CD14-positive monocyte (primary cell): ENCODE measurements around the gene SOBP. TPM values are rescaled to one million over a fixed set of nuclear protein-coding genes. Genes with fewer than 3 reads are reported as not detected.

Experiments
- DNase-seq, 3 donors: peaks; one replicate each; pipeline ENCODE4 v3.0.0-alpha.2; 2011 to 2022
- H2AFZ ChIP-seq: 2 replicates; pipeline ENCODE4 v1.6.0; 2012; ENCODE audit warnings: mild to moderate bottlenecking, low read depth, low read length, inconsistent platforms; ENCODE audit not compliant: insufficient read depth, poor library complexity, severe bottlenecking
- H3K27ac ChIP-seq, 2 donors: 1 replicate in 1 of 2; 2 replicates in 1 of 2; pipeline ENCODE4 v1.5.1; 2012 to 2013; ENCODE audit warnings: low read length in 2 of 2, control low read depth in 1 of 2, inconsistent platforms in 1 of 2, low read depth in 1 of 2, mild to moderate bottlenecking in 1 of 2
- H3K27me3 ChIP-seq, 2 donors: one replicate each; pipeline versions ENCODE4 v1.6.0 to v1.6.1; 2011 to 2013; ENCODE audit warnings: low read length in 2 of 2; ENCODE audit not compliant: control insufficient read depth in 2 of 2, insufficient read depth in 2 of 2
- H3K36me3 ChIP-seq, 2 donors: replicated peaks in 1 of 2; 1 replicate in 1 of 2; 2 replicates in 1 of 2; pipeline versions ENCODE4 v1.5.1 to v1.6.1; 2012 to 2013; ENCODE audit warnings: low read length in 2 of 2, control low read depth in 1 of 2, inconsistent platforms in 1 of 2, mild to moderate bottlenecking in 1 of 2; ENCODE audit not compliant: insufficient read depth in 2 of 2, control insufficient read depth in 1 of 2
- H3K4me1 ChIP-seq, 2 donors: 1 replicate in 1 of 2; 2 replicates in 1 of 2; pipeline versions ENCODE4 v1.5.1 to v1.6.1; 2012 to 2013; ENCODE audit warnings: low read length in 2 of 2, control low read depth in 1 of 2, inconsistent platforms in 1 of 2, mild to moderate bottlenecking in 1 of 2, moderate library complexity in 1 of 2; ENCODE audit not compliant: insufficient read depth in 2 of 2, control insufficient read depth in 1 of 2
- H3K4me2 ChIP-seq: replicated peaks from 2 replicates; pipeline ENCODE3; 2012; ENCODE audit warnings: low read length, moderate library complexity, mild to moderate bottlenecking; ENCODE audit not compliant: poor library complexity, severe bottlenecking; ENCODE audit errors: extremely low read depth
- H3K4me3 ChIP-seq, 3 experiments: fragments of 200-600 bp in 1 of 3; sonication (generic) in 1 of 3; replicated peaks in 1 of 3; 1 replicate in 2 of 3; 2 replicates in 1 of 3; pipeline ENCODE4 v1.5.1; 2011 to 2013; ENCODE audit warnings: low read length in 3 of 3, mild to moderate bottlenecking in 3 of 3, control low read depth in 2 of 3, low read depth in 2 of 3, inconsistent platforms in 1 of 3, moderate library complexity in 1 of 3
- H3K79me2 ChIP-seq: 2 replicates; pipeline ENCODE4 v1.6.0; 2012; ENCODE audit warnings: mild to moderate bottlenecking, control low read depth, inconsistent platforms, low read length, moderate library complexity; ENCODE audit not compliant: insufficient read depth
- H3K9ac ChIP-seq: 2 replicates; pipeline ENCODE4 v1.6.0; 2017; ENCODE audit warnings: low read length, mild to moderate bottlenecking; ENCODE audit not compliant: insufficient read depth, poor library complexity, severe bottlenecking
- H3K9me3 ChIP-seq, 2 donors: replicated peaks in 1 of 2; 1 replicate in 1 of 2; 2 replicates in 1 of 2; pipeline versions ENCODE4 v1.5.1 to v1.6.1; 2012 to 2013; ENCODE audit warnings: low read length in 2 of 2, control low read depth in 1 of 2; ENCODE audit not compliant: control insufficient read depth in 1 of 2, insufficient read depth in 1 of 2
- H4K20me1 ChIP-seq: 2 replicates; pipeline ENCODE4 v1.6.0; 2012; ENCODE audit warnings: mild to moderate bottlenecking, low read length, control low read depth, moderate library complexity; ENCODE audit not compliant: insufficient read depth
- H3K27ac Mint-ChIP-seq, 7 donors: one replicate each; pipeline ENCODE4 v1.8.0; 2020; ENCODE audit warnings: mild to moderate bottlenecking in 7 of 7, mixed read lengths in 7 of 7, moderate library complexity in 6 of 7, inconsistent platforms in 2 of 7
- H3K27me3 Mint-ChIP-seq, 3 donors: one replicate each; pipeline ENCODE4 v1.8.0; 2021 to 2022; ENCODE audit warnings: low read depth in 3 of 3, mild to moderate bottlenecking in 3 of 3, mixed read lengths in 3 of 3, moderate library complexity in 3 of 3, inconsistent platforms in 1 of 3
- H3K36me3 Mint-ChIP-seq, 2 donors: one replicate each; pipeline ENCODE4 v1.8.0; 2020; ENCODE audit warnings: mixed read lengths in 2 of 2, inconsistent platforms in 1 of 2, mild to moderate bottlenecking in 1 of 2
- H3K4me1 Mint-ChIP-seq: one replicate; pipeline ENCODE4 v1.8.0; 2020; ENCODE audit warnings: mild to moderate bottlenecking, mixed read lengths
- H3K4me3 Mint-ChIP-seq, 2 donors: one replicate each; pipeline ENCODE4 v1.8.0; 2020; ENCODE audit warnings: mild to moderate bottlenecking in 2 of 2, mixed read lengths in 2 of 2, moderate library complexity in 1 of 2
- H3K9me3 Mint-ChIP-seq, 7 donors: one replicate each; pipeline ENCODE4 v1.8.0; 2020 to 2022; ENCODE audit warnings: mixed read lengths in 7 of 7, mild to moderate bottlenecking in 6 of 7, moderate library complexity in 6 of 7, inconsistent platforms in 2 of 7
- CTCF ChIP-seq: fragments of 200-600 bp; IDR thresholded peaks from one replicate; pipeline ENCODE4 v1.8.0; 2022; ENCODE audit warnings: antibody characterized with exemption, mild to moderate bottlenecking
- WGBS: methylation state at CpG from one replicate; pipeline ENCODE4 v1.1.5; 2013; ENCODE audit warnings: missing lambda C conversion rate; ENCODE audit not compliant: insufficient coverage; 5-methylcytosine and 5-hydroxymethylcytosine counted together
- intact Hi-C, 2 donors: fragments of 100-400 bp; cut with micrococcal nuclease; formaldehyde crosslinking; loops; one replicate each; pipeline versions ENCODE4 v1.15.0 to v1.15.1; 2023
- polyA plus RNA-seq, 3 donors: library from polyadenylated mRNA; depleted of rRNA in 1 of 3; unstranded in 2 of 3; stranded (reverse) in 1 of 3; fragments of 300-500 nt in 2 of 3; fragments of >200 nt in 1 of 3; fragmentation: Illumina TruSeq in 2 of 3; gene quantifications; 1 replicate in 2 of 3; 2 replicates in 1 of 3; pipeline ENCODE4 v1.2.3, GENCODE V29; 2012 to 2021

Gene SOBP
- polyA plus RNA-seq, 3 donors = not detected

GRCh38 chr6:107510108-107510507, 20.2 kb downstream of the SOBP start:
- H3K27ac Mint-ChIP-seq = peak overlapping the region in 1 of 7 donors; percentile 73
- H3K27me3 Mint-ChIP-seq = peaks cover 1 to 5% (median 3%) of the 10 kb centered on the region in 3 donors
- no peaks in the 10 kb centered on the region for H3K36me3 Mint-ChIP-seq
- peaks cover 0 to 7% (median 3%) of the 10 kb centered on the region in 7 donors for H3K9me3 Mint-ChIP-seq
- no peak for DNase-seq
- H3K4me3 Mint-ChIP-seq = no peak overlapping the region
- Histone ChIP-seq H3K79me2 (no peaks in the 10 kb centered on the region), H3K9me3 (no peaks in the 10 kb centered on the region), H3K4me3 (no peak overlapping the region), H4K20me1 (no peaks in the 10 kb centered on the region), H3K36me3 (no peaks in the 10 kb centered on the region), H3K9ac (no peak overlapping the region), H3K27ac (no peak overlapping the region), H3K4me2 (no peak overlapping the region), H2AFZ (no peak overlapping the region), H3K4me1 (no peaks in the 10 kb centered on the region), H3K27me3 (no peaks in the 10 kb centered on the region)
- H3K4me1 Mint-ChIP-seq = no peaks in the 10 kb centered on the region
- WGBS = 86% methylated on average over 1 of the region's 2 CpGs
- intact Hi-C loops = no loop called here
- no peak for TF ChIP-seq CTCF

- WGBS = no CpG with 5 or more reads among the region's 5 CpGs
- Histone ChIP-seq H3K27me3 (no peaks in the 10 kb centered on the region), H3K79me2 (no peaks in the 10 kb centered on the region), H2AFZ (no peak overlapping the region), H3K36me3 (no peaks in the 10 kb centered on the region), H3K4me1 (no peaks in the 10 kb centered on the region), H3K9me3 (peaks cover 4 to 9% of the 10 kb centered on the region in 2 donors), H3K27ac (no peak overlapping the region), H4K20me1 (no peaks in the 10 kb centered on the region), H3K9ac (no peak overlapping the region), H3K4me2 (no peak overlapping the region), H3K4me3 (no peak overlapping the region)
- peaks cover 3 to 18% (median 11%) of the 10 kb centered on the region in 7 donors for H3K9me3 Mint-ChIP-seq
- DNase-seq = no peak
- intact Hi-C loops = no loop called here
- no peak overlapping the region for H3K4me3 Mint-ChIP-seq
- H3K27ac Mint-ChIP-seq = no peak overlapping the region
- TF ChIP-seq CTCF = no peak
- H3K4me1 Mint-ChIP-seq = no peaks in the 10 kb centered on the region
- H3K27me3 Mint-ChIP-seq = peaks cover 1 to 7% (median 3%) of the 10 kb centered on the region in 3 donors
- H3K36me3 Mint-ChIP-seq = no peaks in the 10 kb centered on the region
Observed at GRCh38 chr6:107511511-107511993, 21.6 kb downstream of the SOBP start.
